ENCODE measurements around the gene SLC24A3. TPM values are rescaled to one million over a fixed set of nuclear protein-coding genes. Genes with fewer than 3 reads are reported as not detected.

Gene SLC24A3
- total and polyA plus RNA-seq, 2 experiments from 2014 or later, result 0.81 to 2.5 TPM

DNA sequence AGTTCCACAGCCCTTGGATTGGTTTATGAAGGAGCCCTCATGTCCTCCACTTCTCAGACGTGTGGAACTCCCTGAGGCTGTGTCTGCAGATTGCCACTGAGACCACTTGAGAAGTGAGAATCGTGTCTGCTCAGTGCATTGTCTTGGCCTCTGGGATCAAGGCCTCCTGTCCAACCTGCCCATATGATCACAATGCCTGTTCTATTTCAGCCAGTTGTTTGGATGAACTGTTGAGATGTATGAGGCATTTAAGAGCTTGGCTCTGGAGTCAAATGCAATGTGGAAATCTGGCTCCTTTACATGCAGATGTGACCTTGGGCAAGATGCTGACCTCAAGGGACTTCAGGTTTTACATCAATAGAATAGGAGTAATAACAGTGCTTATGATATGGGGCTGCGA, 125.9 kb downstream of the SLC24A3 start:
- Mint-ChIP-seq H3K9me3 (no peaks in the 10 kb centered on the region), H3K4me3 (no peak overlapping the region), H3K4me1 (no peaks in the 10 kb centered on the region), H3K36me3 (ENCODE audit: low read depth) (no peaks in the 10 kb centered on the region), H3K27ac (no peak overlapping the region), H3K27me3 (ENCODE audit: insufficient read depth, low read depth, poor library complexity) (peaks cover 3% of the 10 kb centered on the region)
- ATAC-seq, result no peak
- Histone ChIP-seq H3K36me3 (ENCODE audit: insufficient read depth) (no peaks in the 10 kb centered on the region), H3K27me3 (ENCODE audit: insufficient read depth) (no peaks in the 10 kb centered on the region), H3K27ac (ENCODE audit: low read depth) (no peak overlapping the region), H3K79me2 (replicated peaks; ENCODE audit: insufficient read depth) (no peaks in the 10 kb centered on the region), H2AFZ (no peak overlapping the region), H3K4me1 (ENCODE audit: insufficient read depth) (no peaks in the 10 kb centered on the region), H3K4me3 (no peak overlapping the region), H3K4me2 (no peak overlapping the region), H3K9me2 (ENCODE audit: insufficient read depth) (0 out of 2 replicates have a peak, but pooled peaks cover 4% of the 10 kb centered on the region), H3F3A (replicated peaks; ENCODE audit: low read depth) (no peaks in the 10 kb centered on the region), H4K20me1 (replicated peaks; ENCODE audit: insufficient read depth) (no peaks in the 10 kb centered on the region)
- no peak for DNase-seq (ENCODE audit: low spot score)
- TF ChIP-seq REST (IDR thresholded peaks at IDR 0.05; ENCODE audit: unreplicated experiment) (no peak), NANOG (IDR thresholded peaks at IDR 0.05; ENCODE audit: borderline replicate concordance) (no peak), ETS1 (IDR thresholded peaks at IDR 0.05) (no peak), ZNF331 (CRISPR knock-in tag; IDR thresholded peaks at IDR 0.05; ENCODE audit: low read depth) (no peak), EZH2 (IDR thresholded peaks at IDR 0.05; ENCODE audit: low read depth, unreplicated experiment) (no peak), JUNB (IDR thresholded peaks at IDR 0.05; ENCODE audit: unreplicated experiment) (no peak), ZNF114 (CRISPR knock-in tag; IDR thresholded peaks at IDR 0.05) (no peak), POLR2AphosphoS5 (IDR thresholded peaks at IDR 0.05; ENCODE audit: low read depth) (no peak), CTCF (conservative IDR thresholded peaks at IDR 0.05; ENCODE audit: low read depth in 2 of 2) (no peak), STAT1 (IDR thresholded peaks at IDR 0.05; ENCODE audit: unreplicated experiment) (no peak), CREB1 (CRISPR knock-in tag; IDR thresholded peaks at IDR 0.05; ENCODE audit: low read depth) (no peak), EZH2phosphoT487 (IDR thresholded peaks at IDR 0.05; ENCODE audit: unreplicated experiment) (no peak)
- TF ChIP-seq, protein P1, sequence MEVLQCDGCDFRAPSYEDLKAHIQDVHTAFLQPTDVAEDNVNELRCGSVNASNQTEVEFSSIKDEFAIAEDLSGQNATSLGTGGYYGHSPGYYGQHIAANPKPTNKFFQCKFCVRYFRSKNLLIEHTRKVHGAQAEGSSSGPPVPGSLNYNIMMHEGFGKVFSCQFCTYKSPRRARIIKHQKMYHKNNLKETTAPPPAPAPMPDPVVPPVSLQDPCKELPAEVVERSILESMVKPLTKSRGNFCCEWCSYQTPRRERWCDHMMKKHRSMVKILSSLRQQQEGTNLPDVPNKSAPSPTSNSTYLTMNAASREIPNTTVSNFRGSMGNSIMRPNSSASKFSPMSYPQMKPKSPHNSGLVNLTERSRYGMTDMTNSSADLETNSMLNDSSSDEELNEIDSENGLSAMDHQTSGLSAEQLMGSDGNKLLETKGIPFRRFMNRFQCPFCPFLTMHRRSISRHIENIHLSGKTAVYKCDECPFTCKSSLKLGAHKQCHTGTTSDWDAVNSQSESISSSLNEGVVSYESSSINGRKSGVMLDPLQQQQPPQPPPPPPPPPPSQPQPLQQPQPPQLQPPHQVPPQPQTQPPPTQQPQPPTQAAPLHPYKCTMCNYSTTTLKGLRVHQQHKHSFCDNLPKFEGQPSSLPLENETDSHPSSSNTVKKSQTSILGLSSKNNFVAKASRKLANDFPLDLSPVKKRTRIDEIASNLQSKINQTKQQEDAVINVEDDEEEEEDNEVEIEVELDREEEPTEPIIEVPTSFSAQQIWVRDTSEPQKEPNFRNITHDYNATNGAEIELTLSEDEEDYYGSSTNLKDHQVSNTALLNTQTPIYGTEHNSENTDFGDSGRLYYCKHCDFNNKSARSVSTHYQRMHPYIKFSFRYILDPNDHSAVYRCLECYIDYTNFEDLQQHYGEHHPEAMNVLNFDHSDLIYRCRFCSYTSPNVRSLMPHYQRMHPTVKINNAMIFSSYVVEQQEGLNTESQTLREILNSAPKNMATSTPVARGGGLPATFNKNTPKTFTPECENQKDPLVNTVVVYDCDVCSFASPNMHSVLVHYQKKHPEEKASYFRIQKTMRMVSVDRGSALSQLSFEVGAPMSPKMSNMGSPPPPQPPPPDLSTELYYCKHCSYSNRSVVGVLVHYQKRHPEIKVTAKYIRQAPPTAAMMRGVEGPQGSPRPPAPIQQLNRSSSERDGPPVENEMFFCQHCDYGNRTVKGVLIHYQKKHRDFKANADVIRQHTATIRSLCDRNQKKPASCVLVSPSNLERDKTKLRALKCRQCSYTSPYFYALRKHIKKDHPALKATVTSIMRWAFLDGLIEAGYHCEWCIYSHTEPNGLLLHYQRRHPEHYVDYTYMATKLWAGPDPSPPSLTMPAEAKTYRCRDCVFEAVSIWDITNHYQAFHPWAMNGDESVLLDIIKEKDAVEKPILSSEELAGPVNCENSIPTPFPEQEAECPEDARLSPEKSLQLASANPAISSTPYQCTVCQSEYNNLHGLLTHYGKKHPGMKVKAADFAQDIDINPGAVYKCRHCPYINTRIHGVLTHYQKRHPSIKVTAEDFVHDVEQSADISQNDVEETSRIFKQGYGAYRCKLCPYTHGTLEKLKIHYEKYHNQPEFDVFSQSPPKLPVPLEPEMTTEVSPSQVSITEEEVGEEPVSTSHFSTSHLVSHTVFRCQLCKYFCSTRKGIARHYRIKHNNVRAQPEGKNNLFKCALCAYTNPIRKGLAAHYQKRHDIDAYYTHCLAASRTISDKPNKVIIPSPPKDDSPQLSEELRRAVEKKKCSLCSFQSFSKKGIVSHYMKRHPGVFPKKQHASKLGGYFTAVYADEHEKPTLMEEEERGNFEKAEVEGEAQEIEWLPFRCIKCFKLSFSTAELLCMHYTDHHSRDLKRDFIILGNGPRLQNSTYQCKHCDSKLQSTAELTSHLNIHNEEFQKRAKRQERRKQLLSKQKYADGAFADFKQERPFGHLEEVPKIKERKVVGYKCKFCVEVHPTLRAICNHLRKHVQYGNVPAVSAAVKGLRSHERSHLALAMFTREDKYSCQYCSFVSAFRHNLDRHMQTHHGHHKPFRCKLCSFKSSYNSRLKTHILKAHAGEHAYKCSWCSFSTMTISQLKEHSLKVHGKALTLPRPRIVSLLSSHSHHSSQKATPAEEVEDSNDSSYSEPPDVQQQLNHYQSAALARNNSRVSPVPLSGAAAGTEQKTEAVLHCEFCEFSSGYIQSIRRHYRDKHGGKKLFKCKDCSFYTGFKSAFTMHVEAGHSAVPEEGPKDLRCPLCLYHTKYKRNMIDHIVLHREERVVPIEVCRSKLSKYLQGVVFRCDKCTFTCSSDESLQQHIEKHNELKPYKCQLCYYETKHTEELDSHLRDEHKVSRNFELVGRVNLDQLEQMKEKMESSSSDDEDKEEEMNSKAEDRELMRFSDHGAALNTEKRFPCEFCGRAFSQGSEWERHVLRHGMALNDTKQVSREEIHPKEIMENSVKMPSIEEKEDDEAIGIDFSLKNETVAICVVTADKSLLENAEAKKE (CRISPR knock-in tag; IDR thresholded peaks at IDR 0.05), result no peak
